ENCODE results near the gene GPAT3. TPM values are rescaled to one million over a fixed set of nuclear protein-coding genes. Genes with fewer than 3 reads are reported as not detected.
A peak's percentile ranks its signal among the peaks of the same experiment; 100 is the strongest.
"Not testable (repeated sequence)": the region's sequence is repeated elsewhere in the genome, so short reads cannot be mapped to it uniquely, and the experiment has no call there.

GPAT3 gene
- total RNA-seq: 38.9 TPM
- long read RNA-seq, transcript GPAT3-202 (13 exons, 2,631 nt): minor isoform, 26 of 147 reads
- long read RNA-seq, transcript GPAT3-201 (12 exons, 2,625 nt): major isoform, 102 of 147 reads
- long read RNA-seq, partial matches to known transcripts: 1 of 147 reads
- long read RNA-seq, other reads (novel, unspliced or antisense): 18 of 147 reads

DNA sequence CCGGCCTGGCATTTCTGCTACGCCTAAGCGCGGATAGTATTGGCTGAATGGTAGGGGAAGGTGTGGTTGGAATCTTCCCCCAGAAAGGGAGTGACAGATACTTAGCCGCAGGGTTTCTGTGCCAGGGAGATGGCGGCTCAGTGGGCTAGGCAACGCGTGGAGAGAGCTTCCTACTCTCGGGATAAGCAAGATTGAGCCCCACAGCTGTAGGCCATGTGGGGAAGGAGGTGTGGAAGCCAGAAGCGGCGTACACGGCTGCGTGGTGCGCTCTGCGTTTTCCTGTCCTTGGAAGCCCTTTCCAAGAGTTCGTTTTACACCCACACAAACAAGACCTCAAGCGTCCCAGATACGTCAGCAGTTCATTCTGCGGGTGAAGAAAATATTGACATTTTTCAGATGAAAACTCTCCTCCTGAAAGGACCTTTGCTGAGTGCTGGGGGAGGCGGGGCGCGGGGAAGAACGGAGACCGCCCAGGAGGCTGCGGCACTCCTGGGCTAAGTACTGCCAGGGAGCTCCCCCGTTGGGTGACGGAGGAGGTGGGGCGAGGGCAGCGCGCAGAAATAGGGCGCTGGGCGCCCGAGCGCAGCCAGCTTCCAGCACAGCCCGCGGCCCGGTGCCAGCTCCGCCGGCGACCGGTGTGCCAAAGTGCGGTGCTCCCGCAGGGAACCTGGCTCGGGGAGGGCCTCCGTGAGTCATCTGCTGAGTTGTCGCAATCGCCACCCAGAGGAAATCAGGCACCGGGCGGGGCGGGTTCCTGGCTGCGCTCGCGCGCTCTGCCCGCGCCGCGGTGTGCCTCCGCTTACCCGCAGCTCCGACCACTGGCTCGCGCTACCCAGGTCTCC lies at the start of gene GPAT3:
Gene GPAT3, plus strand, starts transcription at position 589 of the 842 bp plus-strand sequence. CDS start 515 bp downstream, outside the sequence.
- peak; percentile 91 for DNase-seq
- intact Hi-C loops (cut with micrococcal nuclease): no loop called here
- ATAC-seq: peak; percentile 91

DNA sequence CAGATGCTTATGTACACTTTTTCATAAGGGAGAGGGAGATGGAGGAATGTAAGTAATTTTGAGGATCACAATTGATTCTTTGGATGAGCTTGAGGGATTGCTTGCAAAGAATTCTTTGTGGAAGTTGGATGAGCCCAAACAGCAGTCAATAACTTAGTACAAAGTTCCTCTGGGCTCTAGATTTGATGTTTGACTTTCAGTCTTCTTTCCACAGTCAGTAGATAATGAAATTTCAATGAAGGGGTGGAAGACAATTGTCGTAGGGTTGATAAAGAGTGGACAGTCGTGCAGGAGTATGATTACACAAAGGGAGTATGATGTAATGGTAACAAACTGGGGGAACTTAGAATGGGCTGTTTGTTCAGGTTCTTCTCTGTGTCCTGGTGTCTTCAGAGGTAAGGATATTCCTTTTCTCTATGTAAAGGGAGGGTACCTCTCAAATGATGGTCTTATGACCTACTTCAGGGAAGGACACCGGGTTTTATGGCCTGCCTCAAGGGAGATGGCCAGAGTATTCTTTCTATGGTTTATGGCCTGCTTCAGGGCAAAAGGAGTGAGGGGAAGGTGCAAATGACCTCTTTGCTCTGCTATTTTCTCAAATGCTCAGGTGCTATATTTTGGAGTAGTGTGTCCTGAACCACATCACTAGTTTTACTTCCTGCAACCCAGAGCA lies 49.3 kb upstream of the GPAT3 start:
- DNase-seq (no peak), ATAC-seq (no peak)
- intact Hi-C loops (cut with micrococcal nuclease): no loop called here

DNA sequence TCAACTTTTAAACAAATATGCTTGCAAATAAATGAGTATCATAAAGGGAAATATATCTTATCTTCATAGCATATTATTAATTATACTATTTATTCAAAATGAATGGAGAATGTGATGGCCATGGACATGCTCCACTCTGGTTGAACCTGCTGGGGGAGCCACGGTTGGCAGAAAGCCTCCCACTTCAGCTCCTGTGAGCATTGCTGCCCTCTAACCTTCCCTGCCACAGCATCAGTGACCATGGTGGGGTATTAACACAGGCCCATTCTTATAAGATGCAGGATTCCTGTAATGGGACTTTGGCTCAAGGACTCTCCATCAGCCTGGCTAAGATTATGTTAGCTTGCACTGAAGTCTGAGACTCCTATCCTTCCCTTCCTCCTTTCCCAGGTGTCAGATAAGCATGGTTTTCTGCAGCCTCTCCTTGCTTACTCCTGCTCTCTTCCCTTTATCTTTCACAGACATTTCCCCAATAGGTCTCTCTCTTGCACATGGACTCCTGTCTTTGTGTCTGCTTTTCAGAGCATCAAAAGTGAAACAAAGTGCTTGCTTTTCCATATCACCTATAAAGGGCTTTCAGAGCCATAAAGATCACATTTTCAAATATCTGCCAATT lies 46.1 kb upstream of the GPAT3 start:
- intact Hi-C loops (cut with micrococcal nuclease): no loop called here
- ATAC-seq (no peak), DNase-seq (no peak)

DNA sequence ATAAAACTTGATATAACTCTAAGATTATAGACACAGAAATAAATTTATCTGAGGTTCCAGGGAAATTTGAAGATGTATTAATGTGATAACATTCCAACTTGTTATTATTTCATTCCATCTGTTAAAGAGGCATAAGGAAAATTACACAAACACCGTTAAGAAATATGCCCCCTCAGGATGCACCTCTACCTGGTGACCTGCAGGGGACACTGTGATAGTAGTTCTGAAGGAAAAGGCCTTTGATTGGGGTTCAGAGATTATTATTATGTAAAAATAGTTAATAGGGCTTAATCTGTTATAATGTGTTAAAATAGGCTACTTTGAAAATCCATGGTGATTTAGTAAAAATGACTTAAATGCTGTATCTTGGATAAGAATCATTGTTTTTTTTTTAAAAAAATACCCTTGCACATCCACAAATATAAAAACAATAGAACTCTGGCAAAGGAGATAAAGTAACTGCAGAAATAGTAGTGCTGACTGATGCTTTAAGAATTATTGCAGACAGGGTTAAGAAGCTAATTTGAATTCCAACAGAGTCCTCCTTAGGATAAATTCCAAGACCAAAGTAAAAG lies 44.9 kb upstream of the GPAT3 start:
- DNase-seq: no peak
- ATAC-seq: no peak
- intact Hi-C loops (cut with micrococcal nuclease): no loop called here

DNA sequence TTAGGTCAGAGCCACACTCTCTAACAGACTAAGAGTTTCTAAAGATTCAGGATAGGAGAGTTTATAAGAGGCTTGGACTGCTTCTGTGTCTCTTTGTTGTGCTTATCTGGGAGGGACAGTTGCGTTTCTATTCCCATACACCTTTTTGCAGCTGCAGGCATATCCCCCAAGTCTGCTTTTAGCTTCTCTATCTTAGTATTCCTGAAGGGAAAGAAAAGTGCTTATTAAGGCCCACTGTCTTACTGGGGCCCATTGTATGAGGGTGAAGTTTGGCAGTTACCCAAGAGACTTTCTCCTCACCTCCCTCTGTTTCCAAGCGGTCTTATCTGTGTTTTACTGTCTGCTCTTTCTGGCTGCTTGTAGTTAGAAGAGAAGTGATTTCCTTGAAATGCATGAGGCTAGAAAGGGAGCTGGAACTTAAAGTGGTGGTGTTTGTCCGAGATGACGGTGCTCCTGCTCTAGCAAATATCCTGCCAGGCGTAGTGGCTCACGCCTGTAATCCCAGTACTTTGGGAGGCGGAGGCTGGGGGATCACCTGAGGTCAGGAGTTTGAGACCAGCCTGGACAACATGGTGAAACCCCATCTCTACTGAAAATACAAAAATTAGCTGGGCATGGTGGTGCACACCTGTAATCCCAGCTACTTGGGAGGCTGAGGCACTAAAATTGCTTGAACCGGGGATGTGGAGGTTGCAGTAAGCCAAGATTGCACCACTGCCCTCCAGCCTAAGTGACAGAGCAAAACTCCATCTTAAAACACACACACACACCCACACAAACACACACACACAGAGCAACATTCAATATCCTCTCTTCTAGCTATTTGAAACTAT lies 39.6 kb upstream of the GPAT3 start:
- DNase-seq; intact Hi-C loops (cut with micrococcal nuclease); ATAC-seq: not testable (repeated sequence)

DNA sequence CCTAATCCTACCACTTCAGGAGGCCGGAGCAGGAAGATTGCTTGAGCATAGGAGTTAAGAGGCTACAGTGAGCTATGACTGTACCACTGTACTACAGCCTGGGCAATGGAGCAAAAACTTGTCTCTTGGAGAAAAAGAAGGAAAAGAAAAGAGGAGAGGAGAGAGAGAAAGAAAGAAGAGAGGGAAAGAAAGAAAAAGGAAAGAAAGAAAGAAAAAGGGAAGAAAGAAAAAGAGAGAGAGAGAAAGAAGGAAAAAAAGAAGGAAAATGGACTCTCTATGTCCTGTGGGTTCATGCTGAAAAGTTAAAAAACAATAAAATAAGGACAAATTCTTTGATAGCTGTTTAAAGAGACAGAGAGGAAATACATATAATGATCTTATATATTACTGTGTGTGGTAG lies 37.7 kb upstream of the GPAT3 start:
- no peak for DNase-seq
- ATAC-seq: no peak
- intact Hi-C loops (cut with micrococcal nuclease): no loop called here

DNA sequence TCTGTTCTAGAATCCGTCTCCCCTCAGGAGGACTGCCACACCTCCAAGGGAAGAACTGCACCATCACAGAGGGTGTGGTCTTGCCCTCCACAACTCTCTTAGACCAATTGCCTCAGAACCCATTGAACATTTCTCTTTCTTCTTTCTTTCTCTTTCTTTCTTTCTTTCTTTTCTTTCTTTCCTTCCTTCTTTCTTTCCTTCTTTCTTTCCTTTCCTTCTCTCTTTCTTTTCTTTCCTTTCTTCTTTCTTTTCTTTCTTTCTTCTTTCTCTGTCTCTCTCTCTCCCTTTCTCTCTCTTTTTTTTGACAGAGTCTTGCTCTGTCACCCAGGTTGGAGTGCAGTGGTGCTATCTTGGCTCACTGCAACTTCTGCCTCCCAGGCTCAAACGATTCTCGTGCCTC lies 34.2 kb upstream of the GPAT3 start:
- intact Hi-C loops (cut with micrococcal nuclease); ATAC-seq; DNase-seq: not testable (repeated sequence)

DNA sequence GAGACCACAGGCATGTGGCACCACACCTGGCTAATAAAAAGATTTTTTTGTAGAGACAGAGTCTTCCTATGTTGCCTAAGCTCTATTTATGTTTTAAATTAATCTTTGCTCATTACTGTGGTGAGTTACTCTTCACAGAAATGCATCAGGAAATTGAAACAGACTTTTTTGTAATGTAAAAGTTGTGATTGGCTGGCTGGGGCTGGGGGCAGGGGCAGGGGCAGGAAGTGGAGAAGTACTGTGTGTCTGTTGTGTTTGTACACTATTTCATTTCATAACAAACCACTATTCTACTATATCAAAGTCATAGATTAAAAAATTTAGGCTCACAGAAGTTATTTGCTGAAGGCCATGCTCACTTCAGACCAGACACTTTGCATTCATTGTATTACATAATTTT lies 31.9 kb upstream of the GPAT3 start:
- intact Hi-C loops (cut with micrococcal nuclease): no loop called here
- no peak for DNase-seq
- no peak for ATAC-seq

DNA sequence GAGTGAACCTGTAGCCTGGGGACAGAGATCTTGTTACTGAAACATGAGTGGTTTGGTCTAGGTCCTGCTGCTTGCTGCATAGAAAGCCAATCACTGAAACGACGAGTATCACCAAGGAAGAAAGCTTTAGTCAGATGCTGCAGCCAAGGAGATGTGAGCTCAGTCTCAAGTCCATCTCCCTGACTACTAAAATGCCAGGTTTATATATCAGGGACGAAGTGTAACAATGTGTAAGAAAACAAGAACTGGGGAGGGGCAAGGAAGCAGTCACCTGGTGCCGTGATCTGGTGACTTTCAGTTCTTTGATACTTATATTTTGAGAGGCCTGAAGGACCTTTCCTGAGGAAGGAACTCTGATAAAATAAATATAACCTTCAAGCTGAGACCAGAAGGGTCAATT lies 31.4 kb upstream of the GPAT3 start:
- DNase-seq: no peak
- intact Hi-C loops (cut with micrococcal nuclease): no loop called here
- ATAC-seq: no peak

DNA sequence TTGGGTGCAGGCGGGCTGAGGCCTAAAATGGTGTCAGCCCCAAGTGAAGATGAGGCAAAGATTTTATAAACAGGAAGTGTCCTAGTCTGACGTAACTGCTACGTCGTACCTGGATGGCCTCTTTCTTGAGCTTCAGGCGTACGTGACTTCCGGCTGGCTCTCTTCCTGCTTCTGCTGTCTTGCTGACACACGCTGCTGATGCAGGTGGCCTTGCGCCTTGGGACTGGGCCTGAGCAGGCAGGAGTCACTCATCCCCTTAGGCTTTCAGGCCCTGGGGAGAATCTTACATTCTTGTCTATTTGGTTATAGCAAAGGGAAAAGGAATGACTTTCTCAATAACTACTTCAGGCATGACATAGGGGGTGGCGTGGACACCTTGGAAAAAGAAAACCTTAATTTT lies 30.9 kb upstream of the GPAT3 start:
- ATAC-seq (no peak), DNase-seq (no peak)
- intact Hi-C loops (cut with micrococcal nuclease): no loop called here

DNA sequence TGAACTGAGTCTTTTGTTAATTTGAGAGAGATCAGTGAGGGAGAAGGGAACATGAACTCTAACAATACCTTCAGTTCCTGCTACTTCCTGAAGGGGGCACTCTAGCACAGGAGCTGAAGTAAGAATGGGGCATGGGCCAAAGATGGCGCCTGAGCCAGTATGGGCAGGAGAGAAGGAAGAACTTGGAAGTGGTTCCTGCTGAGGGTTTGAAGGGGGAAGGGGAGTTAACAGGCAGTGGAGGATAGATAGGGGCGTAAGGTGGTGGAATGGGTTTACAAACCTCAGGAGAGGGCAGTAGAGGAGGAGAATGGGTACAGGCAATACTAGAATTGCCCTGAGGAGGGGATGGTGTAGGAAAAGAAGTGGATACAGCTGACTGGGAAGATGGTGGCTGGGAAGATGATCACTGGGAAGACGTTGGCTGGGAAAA lies 26.7 kb upstream of the GPAT3 start:
- peak; percentile 55 for ATAC-seq
- DNase-seq: peak; percentile 57
- intact Hi-C loops (cut with micrococcal nuclease): loop anchor here (2.0 kb wide), 1 partner anchor 130 kb away; no protein-coding TSS in a partner anchor

DNA sequence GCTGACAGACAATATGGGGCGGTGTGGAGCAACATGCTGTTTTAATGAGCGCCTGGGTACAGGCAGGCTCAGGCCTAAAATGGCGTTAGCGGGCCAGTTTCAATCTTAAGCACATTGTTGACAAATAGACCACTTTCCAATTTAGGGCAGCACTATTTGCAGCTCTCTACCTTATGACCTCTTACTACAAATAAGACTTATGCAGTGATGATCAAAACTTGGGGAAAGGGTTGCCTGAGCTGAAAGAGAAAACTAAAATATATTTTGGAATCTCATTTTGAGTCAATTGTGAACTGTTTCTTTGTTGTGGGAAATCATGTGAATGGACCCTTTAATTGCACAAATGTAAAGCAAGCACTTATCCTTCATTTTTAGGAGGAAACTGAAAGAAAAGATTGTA lies 25.5 kb upstream of the GPAT3 start:
- DNase-seq (no peak), ATAC-seq (no peak)
- intact Hi-C loops (cut with micrococcal nuclease): no loop called here

DNA sequence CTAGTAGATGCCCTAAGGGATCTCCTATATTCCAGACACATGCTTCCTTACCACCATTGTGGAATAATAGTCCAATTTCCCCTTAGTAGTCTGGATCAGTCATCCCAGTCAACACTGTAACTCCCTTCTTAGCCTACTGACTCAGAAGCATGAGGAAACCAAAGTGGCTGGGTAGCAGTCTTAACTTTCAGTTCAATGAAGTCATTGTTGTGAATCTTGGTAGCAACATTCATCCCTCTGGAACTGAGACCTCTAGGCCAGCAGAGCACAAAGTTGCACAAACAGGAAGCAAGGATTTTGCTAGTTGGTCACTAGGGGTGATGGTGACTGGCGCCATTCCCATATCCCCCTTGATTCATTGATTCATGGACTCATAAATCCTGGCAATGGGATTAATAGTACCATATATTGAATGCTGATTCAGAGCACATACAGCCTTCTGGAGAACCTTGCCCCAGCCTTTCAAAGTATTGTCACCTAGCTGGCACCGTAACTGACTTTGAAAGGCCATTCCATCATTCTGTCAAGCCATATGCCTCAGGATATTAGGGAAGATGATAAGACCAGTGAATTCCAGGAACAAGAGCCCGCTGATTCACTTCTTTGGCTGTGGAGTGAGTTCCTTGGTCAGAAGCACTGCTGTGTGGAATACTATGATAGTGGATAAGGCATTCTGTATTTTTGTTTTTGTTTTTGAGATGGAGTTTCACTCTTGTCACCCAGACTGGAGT lies 19.7 kb upstream of the GPAT3 start:
- DNase-seq: no peak
- intact Hi-C loops (cut with micrococcal nuclease): no loop called here
- ATAC-seq: peak; percentile 49

DNA sequence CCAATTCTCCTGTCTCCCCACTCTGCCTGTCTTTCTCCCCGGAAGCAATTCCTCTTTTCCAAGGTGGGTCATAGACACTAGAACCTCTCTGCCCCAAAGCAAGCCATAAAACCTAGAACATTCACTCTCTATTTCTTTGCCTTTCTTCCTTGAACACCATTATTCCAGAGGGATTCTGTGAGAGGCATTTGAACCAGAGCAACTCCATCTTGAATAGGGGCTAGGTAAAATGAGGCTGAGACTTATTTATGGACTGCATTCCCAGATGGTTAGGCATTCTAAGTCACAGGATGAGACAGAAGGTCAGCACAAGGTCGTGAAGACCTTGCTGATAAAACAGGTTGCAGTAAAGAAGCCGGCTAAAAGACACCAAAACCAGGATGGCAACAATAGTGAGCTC lies 13.7 kb upstream of the GPAT3 start:
- DNase-seq (no peak), ATAC-seq (no peak)
- intact Hi-C loops (cut with micrococcal nuclease): no loop called here

DNA sequence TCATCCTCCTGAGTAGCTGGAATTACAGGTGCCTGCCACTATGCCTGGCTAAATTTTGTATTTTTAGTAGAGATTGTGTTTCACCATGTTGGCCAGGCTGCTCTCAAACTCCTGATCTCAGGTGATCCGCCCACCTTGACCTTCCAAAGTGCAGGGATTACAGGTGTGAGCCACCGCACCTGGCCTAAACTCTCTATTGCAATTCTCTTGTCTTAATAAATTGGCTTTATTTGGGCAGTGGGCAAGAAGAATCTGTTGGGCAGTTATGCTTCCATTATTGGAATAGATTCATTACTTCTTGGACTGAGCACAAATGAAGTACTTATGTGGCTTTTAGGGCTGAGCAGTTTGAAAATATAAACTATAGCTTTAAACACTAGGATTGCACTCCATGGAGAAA lies 8.2 kb upstream of the GPAT3 start:
- ATAC-seq (no peak), DNase-seq (no peak)
- intact Hi-C loops (cut with micrococcal nuclease): no loop called here

DNA sequence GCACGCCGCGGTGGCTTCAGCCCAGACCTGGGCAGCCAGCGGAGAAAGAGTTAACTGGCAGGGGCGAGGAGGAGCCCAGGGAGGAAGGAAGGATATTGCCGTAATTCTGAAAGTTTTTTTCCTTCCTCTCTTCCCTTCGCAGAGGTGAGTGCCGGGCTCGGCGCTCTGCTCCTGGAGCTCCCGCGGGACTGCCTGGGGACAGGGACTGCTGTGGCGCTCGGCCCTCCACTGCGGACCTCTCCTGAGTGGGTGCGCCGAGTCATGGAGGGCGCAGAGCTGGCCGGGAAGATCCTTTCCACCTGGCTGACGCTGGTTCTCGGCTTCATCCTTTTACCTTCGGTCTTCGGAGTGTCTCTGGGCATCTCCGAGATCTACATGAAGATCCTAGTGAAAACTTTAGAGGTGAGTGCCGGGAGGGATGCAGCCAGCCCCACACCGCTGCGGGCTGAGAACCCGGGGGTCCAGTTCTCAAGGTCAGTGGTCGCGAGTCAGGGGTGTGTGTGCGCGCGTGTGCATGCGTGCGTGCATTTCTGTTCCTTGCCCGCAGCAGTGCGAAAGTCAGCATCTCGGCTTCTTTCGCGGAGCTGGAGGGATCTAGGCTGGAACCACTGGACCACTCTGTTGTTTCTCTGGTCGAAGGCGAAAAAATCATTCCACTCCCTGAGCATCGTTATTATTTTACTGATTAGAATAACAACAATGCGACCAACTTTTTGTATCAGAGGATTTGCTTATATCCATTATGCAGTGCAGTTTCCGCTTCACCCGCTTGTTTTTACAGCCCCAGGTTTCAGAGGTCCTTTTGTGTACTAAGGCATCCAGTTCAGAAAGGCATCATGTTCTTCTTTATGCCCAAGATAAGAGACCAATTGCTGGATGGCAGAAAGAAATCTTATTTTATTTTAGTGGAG lies 709 bp downstream of the GPAT3 start:
- DNase-seq (peak; percentile 60), ATAC-seq (peak; percentile 62)
- intact Hi-C loops (cut with micrococcal nuclease): no loop called here

DNA sequence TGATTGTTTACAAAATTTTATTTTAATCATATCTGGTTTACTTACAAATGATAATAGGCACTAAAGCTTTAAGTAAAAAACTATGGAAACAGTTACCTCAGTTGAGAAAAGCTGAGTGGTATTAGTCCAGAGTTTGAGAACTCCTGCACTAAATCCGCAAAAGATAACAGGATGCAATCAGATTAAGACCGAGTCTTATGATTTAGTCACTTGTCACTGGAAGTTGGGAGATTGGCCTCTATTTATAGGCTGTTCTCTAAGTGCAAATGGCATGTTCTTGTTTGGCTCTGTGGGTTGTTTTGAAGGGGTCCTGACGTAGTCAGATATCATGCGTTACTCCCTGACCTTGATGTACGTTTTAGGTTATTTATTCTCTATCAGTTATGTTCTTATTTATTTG lies 6.3 kb downstream of the GPAT3 start:
- ATAC-seq: peak; percentile 75
- DNase-seq: no peak
- intact Hi-C loops (cut with micrococcal nuclease): no loop called here

All from left ventricle myocardium superior (tissue), 1 donor.